Stimulated activated CD4-positive, alpha-beta T cell treated with anti-CD3 and anti-CD28 coated beads, Interleukin-12 subunit alpha, Interleukin-12 subunit beta, amount 100 ng/mL, for 24 hours (primary cell): ENCODE results near the gene RPH3AL.

Experiments
- DNase-seq, 2 experiments: peaks; one replicate each; pipeline ENCODE4 v3.0.0-alpha.2; 2020; ENCODE audit warnings: low read depth in 2 of 2

The RPH3AL gene

GRCh38 chr17:301681-302299, 50.8 kb downstream of the RPH3AL start:
- DNase-seq: no peak

DNA sequence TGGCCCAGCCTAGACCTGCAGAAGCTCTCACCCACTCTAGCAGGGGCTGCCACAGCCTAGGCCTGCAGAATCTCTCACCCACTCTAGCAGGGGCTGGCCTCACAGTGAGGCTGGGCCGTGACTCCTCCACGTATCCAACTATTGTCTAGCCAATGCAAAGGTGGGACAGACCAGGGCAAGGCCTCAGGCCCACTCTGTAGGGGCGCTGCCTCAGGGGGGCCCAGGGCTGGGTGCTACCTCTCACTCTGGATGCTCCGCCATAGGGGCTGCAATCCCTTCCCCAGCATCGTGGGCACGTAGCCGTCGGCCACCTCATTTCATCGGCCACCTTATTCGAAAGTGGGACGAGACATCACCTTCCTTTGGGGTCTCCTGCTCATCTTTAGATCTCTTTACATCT, 51.7 kb downstream of the RPH3AL start:
- no peak for DNase-seq

DNA sequence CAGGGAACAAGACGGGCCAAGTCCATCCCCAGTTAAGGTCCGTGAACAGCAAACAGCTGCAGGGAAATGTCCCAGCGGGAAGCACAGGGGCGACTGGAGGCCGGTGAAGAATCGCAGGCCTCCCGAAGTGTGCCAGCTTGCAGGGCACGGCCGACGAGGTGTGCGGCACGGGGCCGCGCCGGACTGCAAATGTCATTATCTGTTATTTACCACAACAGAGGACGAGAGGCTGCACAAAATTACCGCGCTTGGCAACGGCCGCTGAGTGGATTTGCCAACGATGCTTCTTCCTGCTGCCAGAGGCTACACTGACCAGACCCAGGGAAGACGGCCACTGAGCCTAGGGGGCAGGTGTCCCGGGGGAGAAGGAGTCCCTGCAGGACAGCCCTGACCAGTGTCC, 53.1 kb downstream of the RPH3AL start:
- no peak for DNase-seq

GRCh38 chr17:298791-299450, 53.7 kb downstream of the RPH3AL start:
- no peak for DNase-seq

GRCh38 chr17:297758-298157, 54.8 kb downstream of the RPH3AL start:
- DNase-seq: no peak

GRCh38 chr17:296906-297690, 55.5 kb downstream of the RPH3AL start:
- DNase-seq: no peak

DNA sequence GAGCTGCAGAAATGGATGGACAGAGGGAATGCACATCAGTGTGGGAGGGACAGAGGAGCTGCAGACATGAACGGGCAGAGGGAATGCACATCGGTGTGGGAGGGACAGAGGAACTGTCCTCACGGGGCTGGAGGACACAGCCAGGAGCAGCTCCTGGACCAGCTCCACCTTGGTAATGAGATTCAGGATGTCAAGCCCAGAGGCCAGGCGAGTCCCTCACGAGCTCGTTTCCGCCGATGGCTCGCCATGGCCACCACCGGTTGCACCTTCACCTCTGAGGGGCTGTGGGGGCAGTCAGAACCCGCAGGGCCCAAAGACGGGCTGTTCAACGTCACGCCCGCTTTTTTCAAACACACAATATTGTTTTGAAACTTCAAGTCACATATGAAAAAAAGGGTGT, 56.2 kb downstream of the RPH3AL start:
- DNase-seq: no peak

DNA sequence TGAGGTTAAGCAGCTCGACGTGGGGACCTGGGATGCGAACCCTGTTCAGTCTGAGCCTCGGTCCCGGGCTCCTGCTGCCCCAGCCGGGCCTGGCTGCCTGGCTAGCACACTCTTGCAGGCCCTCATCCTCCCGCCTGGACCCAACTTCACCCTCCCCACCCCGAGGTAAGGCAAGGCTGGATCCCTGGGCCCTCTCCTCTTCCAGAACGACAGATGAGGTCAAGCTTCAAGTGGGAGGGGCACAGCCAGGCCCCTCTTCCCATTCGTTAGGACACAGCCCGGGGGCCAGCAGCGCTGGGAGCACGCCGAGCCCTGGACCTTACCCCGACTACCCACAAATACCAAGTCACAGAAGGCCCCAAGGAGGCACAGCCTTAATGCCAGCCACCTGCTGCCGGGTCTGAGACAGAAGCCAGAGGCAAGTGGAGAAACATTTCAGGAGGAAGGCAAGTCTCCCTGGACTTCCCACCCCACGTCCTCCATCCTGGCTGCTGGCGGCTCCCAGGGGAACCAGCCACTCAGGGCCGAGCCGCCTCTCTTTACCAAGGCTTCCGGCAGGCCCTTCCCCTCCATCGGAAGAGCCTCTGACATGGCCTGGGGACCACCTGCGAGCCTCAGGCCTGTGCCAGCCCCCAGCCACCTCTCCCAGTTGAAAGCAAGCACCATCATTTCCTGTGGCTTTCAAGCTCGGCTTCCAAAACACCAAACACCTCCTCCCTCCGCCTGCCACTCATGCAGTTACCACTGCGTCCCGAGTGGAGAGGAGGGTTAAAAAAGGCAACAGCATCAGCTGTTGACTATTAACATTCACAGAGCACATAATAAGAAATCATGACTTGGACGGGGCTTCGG, 59.9 kb downstream of the RPH3AL start:
- DNase-seq: no peak

DNA sequence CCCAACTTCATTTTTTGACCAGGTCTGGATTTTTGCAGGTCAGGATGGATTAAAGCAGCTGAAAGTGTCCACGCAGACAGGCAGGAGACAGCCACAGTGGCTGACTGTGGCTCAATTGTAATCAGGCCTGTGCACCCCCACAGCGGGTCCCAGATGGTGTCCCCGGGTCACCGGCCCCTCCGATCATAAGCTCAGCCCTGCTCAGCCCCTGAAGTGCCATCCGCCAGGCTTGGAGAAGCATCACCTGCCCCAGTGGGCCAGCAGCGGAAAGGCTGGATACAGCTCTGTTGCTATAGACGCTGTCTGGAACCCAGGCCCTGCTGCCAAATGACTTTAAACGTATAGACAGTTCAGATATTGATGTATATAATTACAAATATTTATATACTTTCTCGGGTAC, 60.6 kb downstream of the RPH3AL start:
- no peak for DNase-seq

- DNase-seq: no peak
These were observed 61.0 kb downstream of the RPH3AL start for GRCh38 chr17:291587-291986.

GRCh38 chr17:290626-291025, 62.0 kb downstream of the RPH3AL start:
- DNase-seq: no peak

- no peak for DNase-seq
These were observed 62.5 kb downstream of the RPH3AL start for GRCh38 chr17:290121-290521.

- DNase-seq: no peak
These were observed 63.2 kb downstream of the RPH3AL start for GRCh38 chr17:289409-289808.

DNA sequence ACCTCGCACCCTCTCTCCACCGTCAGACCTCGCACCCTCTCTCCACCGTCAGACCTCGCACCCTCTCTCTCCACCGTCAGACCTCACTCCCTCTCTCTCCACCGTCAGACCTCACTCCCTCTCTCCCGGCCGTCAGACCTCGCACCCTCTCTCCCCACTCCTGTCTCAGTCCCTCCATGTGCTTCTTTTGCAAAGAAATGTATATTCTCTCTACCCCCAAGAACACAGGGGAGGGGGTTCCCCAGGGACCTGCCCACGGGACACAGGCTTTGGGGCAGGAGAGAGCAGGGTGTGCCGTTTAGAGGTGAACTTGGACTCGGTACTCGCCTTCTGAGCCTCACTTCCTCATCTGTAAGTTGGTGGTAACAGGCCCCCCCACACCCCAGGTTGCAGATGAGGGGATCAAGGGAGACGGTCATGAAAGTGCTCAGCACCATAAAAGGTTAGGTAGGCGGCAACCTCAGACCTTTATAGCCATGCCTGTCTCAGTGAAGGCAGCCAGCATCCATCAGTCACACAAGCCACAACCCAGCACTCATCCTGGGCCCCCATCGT, 63.7 kb downstream of the RPH3AL start:
- DNase-seq: no peak

DNA sequence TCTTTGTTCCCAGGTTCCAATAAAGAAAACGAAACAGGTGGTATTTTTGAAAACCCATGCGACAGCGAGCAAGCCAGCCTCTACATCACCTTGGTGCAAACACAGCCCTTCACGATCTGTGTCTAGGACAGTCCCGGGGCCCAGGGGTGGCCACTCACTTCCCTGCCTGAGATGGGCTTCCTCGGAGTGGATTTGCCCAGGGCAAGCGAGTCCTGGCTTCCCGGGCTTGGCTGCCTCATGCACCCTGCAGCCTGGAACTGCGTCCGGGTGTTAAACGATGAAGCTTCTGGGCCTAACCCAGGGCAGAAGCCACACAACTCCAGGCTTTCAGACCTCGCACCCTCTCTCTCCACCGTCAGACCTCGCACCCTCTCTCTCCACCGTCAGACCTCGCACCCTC, 66.0 kb downstream of the RPH3AL start:
- no peak for DNase-seq

GRCh38 chr17:285751-286422, 66.7 kb downstream of the RPH3AL start:
- no peak for DNase-seq

DNA sequence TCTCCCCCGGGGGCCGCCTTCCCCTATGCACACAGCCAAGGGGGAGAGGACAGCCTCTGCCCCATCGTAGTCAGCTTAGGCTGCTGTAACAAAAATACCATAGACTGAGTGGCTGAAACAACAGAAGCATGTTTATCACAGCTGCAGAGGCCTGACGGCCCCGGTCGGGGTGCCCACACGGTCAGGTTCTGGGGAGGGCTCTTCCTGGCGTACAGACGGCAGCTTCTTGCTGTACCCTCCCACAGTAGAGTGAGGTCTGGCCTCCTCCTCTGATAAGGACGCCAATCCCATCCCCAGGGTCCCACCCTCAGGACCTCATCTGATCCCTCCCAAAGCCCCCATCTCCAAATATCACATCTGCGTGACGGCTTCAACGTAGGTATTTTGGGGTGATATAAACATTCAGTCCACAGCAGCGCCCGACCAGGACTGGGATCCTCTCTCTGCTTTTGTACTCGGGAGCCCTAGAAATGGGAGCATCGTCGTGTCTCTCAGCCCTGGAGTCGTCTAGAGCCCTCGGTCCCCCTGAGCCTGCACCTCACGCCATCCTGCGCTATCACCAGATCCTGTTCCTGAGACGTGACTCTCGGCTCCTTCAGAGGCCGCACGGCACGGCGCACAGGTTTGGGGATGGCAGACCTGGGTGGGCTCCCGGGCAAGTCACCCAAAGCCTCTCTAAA, 67.8 kb downstream of the RPH3AL start:
- DNase-seq: no peak

GRCh38 chr17:283911-284675, 68.5 kb downstream of the RPH3AL start:
- DNase-seq: no peak

DNA sequence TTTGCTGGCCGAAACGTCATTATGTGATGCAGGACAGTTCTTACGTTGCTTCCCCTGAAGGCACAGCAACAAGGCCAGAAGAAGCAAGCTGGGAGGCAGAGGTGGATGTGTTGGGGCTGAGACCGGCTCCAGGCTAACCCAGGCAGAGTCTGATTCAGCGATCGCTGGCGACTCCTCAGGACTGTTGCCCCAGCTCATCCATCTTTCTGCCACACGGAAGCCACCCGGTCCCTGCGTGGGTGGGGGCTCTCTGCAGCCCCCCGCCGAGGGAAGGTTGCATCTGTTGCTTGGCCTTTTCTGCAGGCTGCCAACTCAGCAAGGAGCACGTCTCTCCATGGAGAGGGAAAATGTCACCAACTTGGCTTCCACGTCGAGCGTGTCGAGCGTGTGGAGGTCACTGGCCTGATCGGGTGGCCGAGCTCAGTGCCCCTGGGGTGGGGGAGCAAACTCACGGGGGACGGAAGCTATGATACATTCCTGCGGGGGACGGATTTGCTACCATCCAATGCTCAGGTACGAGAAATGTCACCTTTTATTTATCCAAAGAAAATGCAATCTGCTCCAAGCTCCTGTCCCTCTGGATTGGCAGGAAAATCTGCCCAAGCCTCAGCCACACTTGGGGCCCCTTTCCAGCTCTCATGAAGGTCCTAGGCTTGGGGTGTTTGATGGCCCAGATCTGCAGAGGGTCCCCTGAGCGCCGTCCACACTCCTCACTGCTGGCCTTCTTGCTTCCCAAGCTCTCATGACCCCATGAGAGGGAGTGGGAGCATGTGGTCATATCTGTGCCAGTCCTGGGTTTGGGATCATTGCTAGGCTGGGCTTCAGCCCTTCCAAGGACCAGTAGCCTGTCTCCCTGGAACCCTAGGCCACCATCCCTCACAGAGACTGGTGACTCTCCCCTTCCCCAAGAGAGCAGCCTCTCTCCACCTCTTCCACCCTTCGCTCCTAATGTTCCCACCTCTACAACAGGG, 69.4 kb downstream of the RPH3AL start:
- DNase-seq: no peak
